ENCODE measurements around the gene PNMA6A. TPM values are rescaled to one million over a fixed set of nuclear protein-coding genes. Genes with fewer than 3 reads are reported as not detected.
"Not testable (repeated sequence)": the region's sequence is repeated elsewhere in the genome, so short reads cannot be mapped to it uniquely, and the experiment has no call there.

PNMA6A gene
- total RNA-seq, 1 donor from 2014 or later = 7.8 TPM

DNA sequence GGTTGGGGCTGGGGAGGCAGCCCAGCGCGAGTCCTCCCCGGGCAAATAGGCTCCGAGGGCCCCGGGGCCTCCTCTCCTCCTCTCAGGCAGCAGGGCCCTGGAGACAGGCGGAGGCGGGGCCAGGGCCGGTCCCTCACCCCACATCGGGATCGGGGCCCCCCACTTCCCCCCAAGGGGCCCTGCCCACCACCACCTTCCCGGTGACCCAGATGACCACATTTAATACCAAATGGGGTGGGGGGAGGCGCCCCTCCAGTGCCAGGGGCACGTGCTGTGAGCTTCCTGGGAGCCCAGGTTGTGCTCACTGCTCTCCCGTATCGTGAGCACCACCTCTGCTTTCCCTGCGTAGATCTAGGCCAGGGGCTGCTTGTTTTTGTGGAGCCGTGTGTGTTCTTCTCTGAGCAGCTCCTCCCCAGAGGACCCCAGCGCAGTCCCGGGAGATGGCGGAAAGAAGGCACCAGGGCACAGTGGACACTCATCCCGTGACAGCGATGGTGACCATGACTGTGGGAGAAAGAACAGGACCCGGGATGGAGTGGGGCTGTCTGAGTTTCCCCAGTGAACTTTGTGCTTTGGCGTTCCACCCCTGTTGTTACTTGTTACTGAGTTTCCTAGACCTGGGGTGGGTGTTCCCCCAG lies 2.1 kb downstream of the PNMA6A start:
- no peaks in the 10 kb centered on the region for H3K27me3 ChIP-seq (ENCODE audit: control insufficient read depth, insufficient read depth, low read length)
- H3K36me3 ChIP-seq (ENCODE audit: control insufficient read depth, insufficient read depth, low read length) = no peaks in the 10 kb centered on the region
- no peak for DNase-seq (ENCODE audit: low read depth)
- H3K4me3 ChIP-seq (ENCODE audit: low read depth, low read length) = no peak overlapping the region
- TF ChIP-seq, protein P1, sequence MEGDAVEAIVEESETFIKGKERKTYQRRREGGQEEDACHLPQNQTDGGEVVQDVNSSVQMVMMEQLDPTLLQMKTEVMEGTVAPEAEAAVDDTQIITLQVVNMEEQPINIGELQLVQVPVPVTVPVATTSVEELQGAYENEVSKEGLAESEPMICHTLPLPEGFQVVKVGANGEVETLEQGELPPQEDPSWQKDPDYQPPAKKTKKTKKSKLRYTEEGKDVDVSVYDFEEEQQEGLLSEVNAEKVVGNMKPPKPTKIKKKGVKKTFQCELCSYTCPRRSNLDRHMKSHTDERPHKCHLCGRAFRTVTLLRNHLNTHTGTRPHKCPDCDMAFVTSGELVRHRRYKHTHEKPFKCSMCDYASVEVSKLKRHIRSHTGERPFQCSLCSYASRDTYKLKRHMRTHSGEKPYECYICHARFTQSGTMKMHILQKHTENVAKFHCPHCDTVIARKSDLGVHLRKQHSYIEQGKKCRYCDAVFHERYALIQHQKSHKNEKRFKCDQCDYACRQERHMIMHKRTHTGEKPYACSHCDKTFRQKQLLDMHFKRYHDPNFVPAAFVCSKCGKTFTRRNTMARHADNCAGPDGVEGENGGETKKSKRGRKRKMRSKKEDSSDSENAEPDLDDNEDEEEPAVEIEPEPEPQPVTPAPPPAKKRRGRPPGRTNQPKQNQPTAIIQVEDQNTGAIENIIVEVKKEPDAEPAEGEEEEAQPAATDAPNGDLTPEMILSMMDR (IDR thresholded peaks at IDR 0.05; ENCODE audit: insufficient read depth, low read length, poor library complexity, severe bottlenecking) = no peak

DNA sequence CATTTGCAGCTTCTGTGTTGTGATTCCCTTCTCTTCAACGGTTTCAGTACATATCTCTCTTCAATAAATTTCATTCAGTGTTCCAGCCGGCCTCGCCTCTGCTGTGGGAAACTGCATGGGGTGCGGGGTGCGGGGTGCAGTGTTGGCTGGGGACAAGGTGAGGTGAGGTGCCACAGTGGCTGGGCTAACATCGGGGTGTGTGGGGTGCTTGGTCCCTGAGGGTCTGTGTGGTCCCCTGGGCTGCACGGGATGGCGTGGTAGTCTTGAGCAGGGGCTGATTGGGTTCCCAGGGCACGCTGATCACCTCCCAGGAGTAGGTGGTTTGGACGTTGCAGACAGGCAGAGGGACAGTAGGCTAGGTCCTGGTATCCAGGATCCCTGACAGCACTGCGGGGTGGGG lies 2.7 kb downstream of the PNMA6A start:
- no peak for DNase-seq (ENCODE audit: low read depth)
- H3K4me3 ChIP-seq (ENCODE audit: low read depth, low read length) = no peak overlapping the region
- H3K27me3 ChIP-seq (ENCODE audit: control insufficient read depth, insufficient read depth, low read length) = no peaks in the 10 kb centered on the region
- H3K36me3 ChIP-seq (ENCODE audit: control insufficient read depth, insufficient read depth, low read length) = no peaks in the 10 kb centered on the region
- TF ChIP-seq, protein P1 (IDR thresholded peaks at IDR 0.05; ENCODE audit: insufficient read depth, low read length, poor library complexity, severe bottlenecking) = no peak

- Histone ChIP-seq H3K27me3 (ENCODE audit: control insufficient read depth, insufficient read depth, low read length) (no peaks in the 10 kb centered on the region), H3K4me3 (ENCODE audit: low read depth, low read length) (no peak overlapping the region), H3K36me3 (ENCODE audit: control insufficient read depth, insufficient read depth, low read length) (no peaks in the 10 kb centered on the region)
- TF ChIP-seq, protein P1 (IDR thresholded peaks at IDR 0.05; ENCODE audit: insufficient read depth, low read length, poor library complexity, severe bottlenecking) = no peak
- DNase-seq (ENCODE audit: low read depth) = no peak
These were observed 3.1 kb downstream of the PNMA6A start for GRCh38 chrX:153075366-153075765.

- H3K27me3 ChIP-seq (ENCODE audit: control insufficient read depth, insufficient read depth, low read length) = not testable (repeated sequence)
These were observed 5.3 kb downstream of the PNMA6A start for GRCh38 chrX:153077437-153078135.

DNA sequence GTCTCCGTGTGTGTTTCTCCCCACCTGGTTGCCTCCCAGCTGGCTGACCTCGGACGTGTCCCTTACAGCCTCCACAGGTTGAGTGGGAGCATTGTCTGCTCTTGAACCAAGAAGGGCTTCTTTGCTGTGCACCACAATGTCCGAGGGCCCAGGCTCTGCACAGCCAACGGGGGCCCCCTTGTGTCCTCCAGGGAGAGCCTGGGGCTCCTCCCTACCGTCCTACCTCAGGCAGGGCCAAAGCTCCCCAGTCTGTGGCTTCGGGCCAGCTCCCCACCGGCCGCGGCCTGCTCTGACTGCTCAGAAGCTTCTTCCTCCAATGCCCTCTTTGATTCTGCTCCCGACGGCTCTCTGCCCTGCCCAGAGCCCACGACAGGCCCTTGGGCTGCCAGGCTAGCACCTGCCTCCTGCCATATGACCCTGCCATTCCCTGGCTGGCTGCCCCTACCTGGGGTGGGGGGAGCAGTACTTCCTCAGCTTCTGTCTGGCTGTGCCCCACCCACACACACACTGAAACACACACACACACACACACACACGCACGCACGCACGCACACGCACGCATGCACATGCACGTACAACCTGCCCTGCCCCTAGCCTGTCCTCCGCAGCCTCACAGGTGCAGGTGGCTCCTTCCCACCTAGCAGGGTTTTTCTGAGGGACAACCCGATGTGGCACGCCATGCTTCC lies 11.1 kb downstream of the PNMA6A start:
- DNase-seq (ENCODE audit: low read depth); H3K27me3 ChIP-seq (ENCODE audit: control insufficient read depth, insufficient read depth, low read length); H3K36me3 ChIP-seq (ENCODE audit: control insufficient read depth, insufficient read depth, low read length); H3K4me3 ChIP-seq (ENCODE audit: low read depth, low read length): not testable (repeated sequence)

More at GRCh38 chrX:153077437-153078135, 5.3 kb downstream of the PNMA6A start:
- H3K36me3 ChIP-seq (ENCODE audit: control insufficient read depth, insufficient read depth, low read length); H3K4me3 ChIP-seq (ENCODE audit: low read depth, low read length); DNase-seq (ENCODE audit: low read depth): not testable (repeated sequence)

DNA sequence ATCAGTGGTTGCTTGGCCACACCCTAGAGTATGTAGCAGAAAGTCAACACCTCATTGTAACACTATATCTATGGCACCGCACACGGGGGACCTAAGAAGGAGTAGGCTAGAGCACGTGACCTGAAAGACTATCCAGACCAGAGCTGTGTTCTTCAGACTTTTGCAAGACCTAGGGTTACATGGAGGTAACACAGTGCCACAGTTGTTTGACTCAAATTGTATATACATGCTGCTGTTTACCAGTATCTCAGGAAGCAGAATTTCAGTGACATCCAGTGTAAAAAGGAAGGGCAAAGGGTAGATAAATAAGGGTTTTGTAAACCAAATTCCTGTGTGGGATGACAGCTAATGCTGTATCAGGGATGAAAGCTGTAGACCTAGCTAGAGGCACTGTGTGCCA lies 30.2 kb downstream of the PNMA6A start:
- DNase-seq (ENCODE audit: low read depth) = no peak
- Histone ChIP-seq H3K36me3 (ENCODE audit: control insufficient read depth, insufficient read depth, low read length) (no peaks in the 10 kb centered on the region), H3K27me3 (ENCODE audit: control insufficient read depth, insufficient read depth, low read length) (no peaks in the 10 kb centered on the region), H3K4me3 (ENCODE audit: low read depth, low read length) (no peak overlapping the region)
- TF ChIP-seq, protein P1 (IDR thresholded peaks at IDR 0.05; ENCODE audit: insufficient read depth, low read length, poor library complexity, severe bottlenecking) = no peak

GRCh38 chrX:153104959-153105358 lies 32.7 kb downstream of the PNMA6A start:
- not testable (repeated sequence) for H3K36me3 ChIP-seq (ENCODE audit: control insufficient read depth, insufficient read depth, low read length); DNase-seq (ENCODE audit: low read depth); H3K4me3 ChIP-seq (ENCODE audit: low read depth, low read length); H3K27me3 ChIP-seq (ENCODE audit: control insufficient read depth, insufficient read depth, low read length)

DNA sequence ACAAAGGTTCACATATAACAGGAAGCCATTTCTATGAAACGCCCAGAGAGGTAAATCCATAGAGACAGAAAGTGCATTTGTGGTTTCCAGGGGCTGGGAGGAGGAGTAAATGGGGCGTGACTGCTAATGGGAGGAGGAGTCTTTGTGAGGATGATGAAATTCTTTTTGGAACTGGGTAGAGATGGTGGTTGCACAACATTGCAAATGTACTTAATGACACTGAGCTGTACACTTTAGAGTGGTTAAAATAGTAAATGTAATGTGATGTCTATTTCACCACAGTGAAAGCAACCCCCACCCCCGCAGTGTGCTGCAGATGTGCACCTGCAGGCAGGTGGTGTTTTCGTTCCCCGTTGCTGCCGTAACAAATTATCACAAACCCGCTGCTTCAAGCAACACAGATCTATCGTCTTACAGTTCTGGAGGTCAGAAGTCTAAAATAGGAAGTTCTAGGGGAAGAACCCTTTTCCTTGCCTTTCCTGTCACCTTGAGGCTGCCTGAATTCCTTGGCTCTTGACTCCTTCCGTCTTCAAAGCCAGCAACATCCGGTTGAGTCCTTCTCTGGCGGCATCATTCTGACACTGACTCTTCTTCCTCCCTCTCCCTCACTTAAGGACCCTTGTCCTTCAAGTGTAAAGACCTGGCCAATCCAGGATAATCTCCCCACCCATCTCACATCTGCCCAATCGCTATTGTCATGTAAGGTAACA lies 34.0 kb downstream of the PNMA6A start:
- not testable (repeated sequence) for H3K27me3 ChIP-seq (ENCODE audit: control insufficient read depth, insufficient read depth, low read length); H3K4me3 ChIP-seq (ENCODE audit: low read depth, low read length); H3K36me3 ChIP-seq (ENCODE audit: control insufficient read depth, insufficient read depth, low read length); DNase-seq (ENCODE audit: low read depth)

- not testable (repeated sequence) for H3K27me3 ChIP-seq (ENCODE audit: control insufficient read depth, insufficient read depth, low read length); H3K36me3 ChIP-seq (ENCODE audit: control insufficient read depth, insufficient read depth, low read length); DNase-seq (ENCODE audit: low read depth); H3K4me3 ChIP-seq (ENCODE audit: low read depth, low read length)
These were observed 38.5 kb downstream of the PNMA6A start for GRCh38 chrX:153110735-153111134.

DNA sequence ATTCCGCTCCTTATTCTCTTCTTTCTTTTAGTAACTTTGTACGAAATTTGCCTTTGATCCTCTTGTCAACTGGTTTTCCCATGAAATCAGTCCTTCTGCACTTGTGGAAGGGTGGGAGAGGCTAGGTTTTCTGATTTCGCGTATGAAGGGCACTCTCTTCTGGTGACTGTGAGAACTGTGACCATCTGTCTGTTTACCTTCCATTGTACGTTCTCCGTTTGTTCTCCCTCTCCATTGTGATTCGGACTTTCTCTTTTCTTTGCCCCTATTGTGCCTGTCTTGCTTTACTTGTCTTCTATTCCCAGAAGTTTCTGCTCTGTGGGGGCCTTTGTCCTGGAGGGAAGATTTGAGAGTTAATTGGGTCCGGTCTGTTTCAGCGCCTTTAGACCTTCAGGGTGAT lies 41.6 kb downstream of the PNMA6A start:
- not testable (repeated sequence) for DNase-seq (ENCODE audit: low read depth); H3K4me3 ChIP-seq (ENCODE audit: low read depth, low read length); H3K36me3 ChIP-seq (ENCODE audit: control insufficient read depth, insufficient read depth, low read length); H3K27me3 ChIP-seq (ENCODE audit: control insufficient read depth, insufficient read depth, low read length)
